ENCODE results near the gene TENT4A.
A peak's percentile ranks its signal among the peaks of the same experiment; 100 is the strongest.

Gene TENT4A

DNA sequence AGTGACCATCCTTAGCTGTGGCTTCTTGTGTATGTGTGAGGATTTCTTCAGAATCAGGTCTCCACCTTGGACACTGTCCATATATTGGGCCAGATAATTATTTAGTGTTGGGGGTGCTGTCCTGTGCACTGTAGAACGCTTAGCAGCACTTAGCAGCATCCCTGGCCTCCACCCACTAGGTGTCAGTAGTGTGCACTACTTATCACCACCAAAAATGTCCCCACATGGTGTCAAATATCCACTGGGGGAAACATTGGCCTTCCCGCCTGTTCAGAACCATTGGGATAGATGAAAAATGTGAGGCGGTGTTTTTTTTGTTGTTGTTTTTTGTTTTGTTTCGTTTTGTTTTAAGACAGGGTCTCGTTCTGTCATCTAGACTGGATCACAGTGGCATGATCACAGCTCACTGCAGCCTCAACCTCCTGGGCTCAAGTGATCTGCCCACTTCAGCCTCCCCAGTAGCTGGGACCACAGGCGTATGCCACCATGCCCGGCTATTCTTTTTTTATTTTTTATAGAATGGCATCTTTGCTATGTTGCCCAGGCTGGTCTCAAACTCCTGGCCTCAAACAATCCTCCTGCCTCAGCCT is 67.7 kb downstream of the TENT4A start:
- peak in 1 of 2 donors; percentile 55 for DNase-seq

DNA sequence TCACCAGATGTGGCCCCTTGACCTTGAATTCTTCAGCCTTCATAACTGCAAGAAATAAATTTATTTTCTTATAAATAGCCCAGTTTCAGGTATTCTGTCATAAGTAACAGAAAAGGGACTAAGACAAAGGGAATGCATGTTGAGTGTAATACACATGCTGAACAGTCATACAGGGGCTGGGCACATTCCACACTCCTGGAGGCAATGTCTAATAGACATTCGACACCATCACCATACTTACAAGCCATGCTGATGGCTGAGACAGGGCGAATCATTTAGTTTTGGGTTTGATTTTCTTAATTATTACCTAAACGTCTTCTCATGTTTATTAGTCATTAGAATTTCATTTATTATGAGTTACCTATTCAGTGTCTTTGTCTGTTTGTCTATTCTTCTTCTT is 68.5 kb downstream of the TENT4A start:
- DNase-seq, result no peak

DNA sequence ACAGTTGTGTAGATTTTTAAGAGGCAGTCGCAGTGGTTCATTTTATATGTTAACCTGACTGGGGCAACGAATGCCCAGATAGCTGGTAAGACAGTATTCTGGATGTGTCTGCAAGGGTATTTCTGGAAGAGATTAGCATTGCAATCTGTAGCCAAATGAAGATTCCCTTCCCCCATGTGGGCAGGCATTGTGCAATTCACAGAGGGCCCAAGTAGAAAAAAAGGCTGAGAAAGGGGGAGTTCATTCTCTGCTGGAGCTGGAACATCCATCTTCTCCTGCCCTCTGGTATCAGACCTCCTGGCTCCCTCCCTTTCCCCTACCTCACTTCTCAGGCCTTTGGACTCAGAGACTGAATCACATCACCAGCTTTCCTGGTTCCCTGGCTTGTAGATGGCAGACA is 70.6 kb downstream of the TENT4A start:
- peak in 1 of 2 donors; percentile 28 for DNase-seq

DNA sequence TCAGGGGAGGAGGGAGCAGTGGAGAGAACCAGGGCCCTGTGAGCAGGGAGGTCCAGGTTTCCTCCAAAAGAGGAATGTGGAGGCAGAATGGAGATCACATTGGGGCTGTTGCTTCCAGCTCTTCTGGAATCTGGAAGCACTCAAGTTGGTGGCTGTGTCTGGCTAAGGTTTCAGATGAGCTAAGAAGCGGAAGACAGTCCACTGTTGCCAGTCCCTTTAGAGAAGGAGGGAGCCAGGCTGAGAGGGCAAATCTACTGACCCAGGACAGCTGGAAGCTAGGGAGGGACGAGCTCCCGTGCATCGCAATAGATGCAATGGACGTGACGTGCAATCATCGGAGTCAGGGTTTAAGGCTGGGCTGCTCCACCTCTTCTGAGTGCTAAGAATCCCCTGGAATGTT is 71.2 kb downstream of the TENT4A start:
- no peak for DNase-seq

DNA sequence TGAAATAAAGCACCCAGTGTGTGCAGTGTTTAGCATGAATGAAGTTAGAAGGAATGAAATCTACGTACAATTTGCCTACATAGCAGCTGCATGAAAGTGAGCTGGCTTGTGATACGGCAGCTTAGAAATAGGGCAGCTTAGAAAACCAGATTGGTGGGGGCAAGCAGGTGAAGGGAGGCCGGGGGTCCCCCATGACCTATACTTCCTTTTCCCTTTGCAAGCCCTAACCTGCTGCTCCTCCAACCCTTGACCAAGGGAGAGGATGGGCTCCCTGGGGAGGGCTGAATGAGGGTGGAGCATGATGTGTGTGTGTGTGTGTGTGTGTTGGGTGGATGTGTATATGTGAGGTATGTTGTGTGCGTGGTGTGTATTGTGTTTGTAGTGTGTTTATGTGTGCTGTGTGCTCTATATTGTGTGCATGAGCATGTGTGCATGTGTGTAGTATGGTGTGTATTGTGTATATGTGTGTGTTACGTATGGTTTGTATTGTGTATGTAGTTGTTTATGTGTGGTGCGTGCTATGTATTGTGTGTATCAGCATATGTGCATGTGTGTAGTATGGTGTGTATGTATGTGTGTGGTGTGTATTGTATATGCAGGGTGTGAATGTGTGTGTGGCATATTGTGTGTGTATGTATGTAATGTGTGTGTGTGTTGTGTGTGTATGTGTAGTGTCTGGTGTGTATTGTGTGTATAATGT is 72.1 kb downstream of the TENT4A start:
- DNase-seq, result no peak

DNA sequence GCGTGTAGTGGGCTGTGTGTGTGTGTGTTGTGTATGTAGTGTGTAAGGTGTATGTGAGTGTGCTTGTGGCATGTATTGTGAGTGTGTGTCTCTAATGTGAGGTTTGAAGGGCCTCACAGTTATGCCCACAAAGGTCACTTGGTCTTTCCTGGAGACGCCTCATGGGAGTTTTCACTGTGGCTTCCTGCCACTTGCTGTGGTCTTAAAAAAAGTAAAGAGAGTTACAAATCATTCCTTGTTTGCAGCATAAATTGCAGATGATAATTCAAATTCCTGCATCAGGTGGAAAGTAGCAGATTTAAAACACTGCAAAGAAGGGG is 72.6 kb downstream of the TENT4A start:
- DNase-seq, result no peak

DNA sequence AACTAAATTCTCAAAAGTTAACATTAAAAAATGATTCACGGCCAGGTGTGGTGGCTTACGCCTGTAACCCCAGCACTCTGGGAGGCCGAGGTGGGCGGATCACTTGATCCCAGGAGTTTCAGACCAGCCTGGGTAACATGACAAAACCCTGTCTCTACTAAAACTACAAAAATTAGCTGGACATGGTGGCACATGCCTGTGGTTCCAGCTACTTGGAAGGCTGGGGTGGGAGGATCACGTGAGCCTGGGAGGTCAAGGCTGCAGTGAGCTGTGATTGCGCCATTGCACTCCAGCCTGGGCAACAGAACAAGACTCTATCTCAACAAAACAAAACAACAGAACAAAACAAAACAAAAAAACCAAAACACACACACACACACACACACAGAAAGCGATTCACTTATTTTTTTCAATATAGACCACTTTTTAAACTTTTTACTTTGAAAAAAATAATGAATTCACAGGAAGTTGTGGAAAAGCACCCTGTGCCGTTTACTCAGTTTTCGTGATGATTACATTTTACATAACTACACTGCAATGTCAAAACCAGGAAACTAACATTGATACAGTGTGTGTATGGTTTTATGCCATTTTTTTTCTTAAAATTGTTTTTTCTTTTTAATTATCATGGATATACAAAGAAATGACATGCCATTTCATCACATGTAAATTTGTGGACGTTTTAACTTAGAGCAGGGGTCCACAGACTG is 73.7 kb downstream of the TENT4A start:
- peak; percentile 33 to 36 for DNase-seq

DNA sequence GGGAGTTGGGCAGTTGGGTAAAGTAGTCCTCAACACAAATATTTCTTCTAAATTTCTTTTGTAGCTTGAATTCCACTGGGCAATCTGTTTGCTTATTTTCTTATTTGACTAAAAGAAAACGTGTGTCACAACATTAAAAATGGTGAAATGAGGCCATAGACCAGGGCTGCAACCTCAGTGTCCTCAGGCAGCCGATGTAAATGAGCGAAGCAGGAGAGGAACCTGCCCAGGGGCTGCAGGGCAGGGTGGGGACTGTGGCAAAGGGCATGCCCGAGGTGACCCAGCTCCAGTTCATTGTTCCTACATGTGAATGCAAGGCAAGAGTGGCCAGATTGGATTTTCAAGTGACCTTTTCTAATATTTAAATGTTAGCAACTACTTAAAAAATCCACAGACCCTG is 74.7 kb downstream of the TENT4A start:
- no peak for DNase-seq

DNA sequence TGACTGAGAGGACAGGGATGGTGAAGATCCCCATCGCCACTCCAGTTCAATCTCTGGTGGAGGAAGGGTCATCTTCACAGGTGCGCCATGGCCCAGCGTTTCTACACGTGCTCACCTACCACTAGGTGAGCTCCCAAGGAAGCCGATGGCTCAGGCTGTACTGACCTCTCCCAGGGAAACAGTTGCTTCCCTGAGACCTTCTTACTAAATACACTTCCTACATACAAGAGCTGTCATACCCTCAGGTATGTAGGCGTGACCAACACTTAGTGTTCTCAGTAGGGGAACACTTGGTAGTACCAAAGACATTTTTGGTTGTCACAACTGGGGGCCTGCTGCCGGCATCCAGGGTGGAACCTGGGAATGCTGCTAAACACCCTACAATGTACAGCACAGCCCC is 75.2 kb downstream of the TENT4A start:
- no peak for DNase-seq

DNA sequence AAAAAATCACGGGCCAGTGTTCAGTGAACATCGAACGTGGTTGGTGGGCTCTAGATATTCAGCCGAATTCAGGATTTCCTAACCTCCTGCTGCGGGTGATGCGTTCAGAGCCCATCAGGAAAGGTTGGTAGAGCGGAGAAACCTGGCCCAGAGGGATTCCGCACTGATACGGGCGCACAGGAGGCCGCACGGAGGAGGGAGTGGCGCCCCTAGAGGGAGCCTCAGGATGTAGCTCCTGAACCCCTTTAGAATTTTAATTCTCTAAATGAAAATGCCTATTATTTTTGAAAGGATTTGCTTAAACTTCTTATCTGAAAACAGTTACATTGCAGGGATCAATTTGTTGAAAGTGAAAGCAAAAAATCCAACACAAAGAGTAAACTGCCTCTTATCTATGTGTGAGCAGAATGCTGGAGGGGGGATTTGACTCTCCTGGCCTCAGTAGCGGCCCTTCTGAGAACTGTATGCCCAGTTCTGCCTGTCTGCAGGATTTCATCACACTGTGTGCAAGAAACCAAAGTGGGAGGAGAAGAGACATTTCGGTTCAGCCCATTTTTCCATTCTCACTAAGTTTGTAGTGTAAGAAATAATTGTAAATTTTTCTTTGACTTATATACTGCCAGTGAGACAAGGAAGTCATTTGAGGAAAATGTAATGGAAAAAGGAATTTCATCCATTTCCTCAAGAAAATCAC is 75.9 kb downstream of the TENT4A start:
- DNase-seq, result peak; percentile 29 to 37

DNA sequence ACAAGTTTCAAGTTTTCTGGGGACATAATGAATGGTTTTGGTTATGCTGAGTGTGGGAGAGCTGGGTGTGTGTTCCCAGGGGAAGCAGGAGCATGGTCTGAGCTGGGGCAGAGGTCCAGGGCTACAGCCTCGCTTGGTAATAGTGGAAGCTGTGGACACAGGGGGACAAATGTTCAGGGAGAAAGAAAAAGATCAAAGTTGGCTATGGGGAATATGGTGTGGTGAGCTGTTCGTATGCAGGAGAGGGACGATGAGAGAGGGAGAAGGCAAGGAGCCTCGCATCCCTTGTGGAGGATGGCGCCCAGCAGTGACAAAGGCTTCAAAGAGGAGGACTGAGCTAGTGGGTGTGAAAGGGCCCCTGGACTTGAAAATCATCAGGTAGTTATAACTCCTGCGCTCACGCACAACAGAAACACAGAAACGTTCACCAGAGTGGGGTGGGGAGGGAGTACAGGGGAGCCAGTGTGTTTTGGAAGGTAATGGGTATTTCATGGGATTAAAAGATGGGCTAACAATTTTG is 77.2 kb downstream of the TENT4A start:
- DNase-seq, result no peak

DNA sequence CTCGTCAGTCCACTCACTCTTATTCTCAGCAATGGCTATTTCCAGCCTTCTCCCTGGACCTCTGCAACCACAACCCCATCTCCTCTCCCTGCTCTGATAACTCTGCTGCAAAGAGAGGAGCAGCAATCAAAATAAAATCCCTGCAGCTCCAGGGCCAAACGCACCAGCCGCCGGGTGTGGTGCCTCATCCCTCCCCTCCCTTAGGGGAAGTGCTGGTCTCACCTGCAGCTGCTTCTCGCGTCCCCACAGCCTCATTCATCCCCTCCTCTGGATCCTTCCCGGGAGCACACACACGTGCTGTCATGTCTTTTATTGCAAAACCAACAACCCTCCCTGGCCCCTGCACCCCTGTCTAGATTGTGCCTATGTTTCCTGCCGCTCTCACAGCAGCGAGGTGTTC is 77.8 kb downstream of the TENT4A start:
- no peak for DNase-seq

DNA sequence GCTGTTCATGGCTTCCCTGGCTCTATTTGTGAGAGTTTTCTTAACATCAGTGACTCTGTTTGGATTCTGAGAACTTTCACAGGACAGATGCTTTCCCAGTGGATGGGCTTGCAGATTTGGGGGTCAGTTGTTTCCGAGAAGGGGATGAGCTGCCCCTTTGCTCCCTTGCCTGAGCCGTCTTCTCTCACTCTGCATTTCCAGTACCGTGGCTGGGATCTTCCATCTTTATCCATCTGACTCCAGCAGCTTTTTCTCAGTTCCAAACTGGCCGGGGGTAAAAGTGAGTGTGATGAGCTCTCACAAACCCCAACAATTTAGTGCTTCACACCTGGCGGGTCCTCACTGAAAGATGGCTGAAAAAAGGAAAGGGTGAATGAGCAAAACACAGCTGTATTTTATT is 79.1 kb downstream of the TENT4A start:
- no peak for DNase-seq

DNA sequence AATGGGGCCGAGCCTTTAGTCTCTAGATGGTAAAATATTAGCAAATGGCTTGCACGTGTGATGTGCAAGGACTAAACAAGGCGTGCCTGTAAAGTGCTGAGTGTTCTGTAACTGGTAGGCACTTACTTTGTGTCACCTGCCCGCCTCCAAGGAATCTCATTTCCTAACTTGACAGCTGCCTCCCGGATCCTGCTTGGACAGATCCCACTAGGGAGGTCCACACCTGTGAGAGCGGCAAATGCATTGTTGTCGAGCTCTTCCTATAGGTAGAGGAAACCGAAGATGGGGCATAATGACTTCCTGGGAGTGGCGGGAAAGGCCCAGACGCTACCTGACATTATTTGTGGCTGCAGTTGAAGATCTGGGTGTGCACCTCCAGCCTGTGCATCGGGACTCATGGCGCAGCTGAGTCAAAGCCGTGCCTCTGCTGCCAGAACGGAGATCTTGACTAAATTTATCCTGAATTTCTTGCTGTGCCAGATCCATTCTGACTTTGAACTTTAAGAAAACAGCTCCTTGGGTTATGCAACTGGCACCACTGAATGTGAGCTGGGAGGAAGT is 79.8 kb downstream of the TENT4A start:
- DNase-seq, result no peak

DNA sequence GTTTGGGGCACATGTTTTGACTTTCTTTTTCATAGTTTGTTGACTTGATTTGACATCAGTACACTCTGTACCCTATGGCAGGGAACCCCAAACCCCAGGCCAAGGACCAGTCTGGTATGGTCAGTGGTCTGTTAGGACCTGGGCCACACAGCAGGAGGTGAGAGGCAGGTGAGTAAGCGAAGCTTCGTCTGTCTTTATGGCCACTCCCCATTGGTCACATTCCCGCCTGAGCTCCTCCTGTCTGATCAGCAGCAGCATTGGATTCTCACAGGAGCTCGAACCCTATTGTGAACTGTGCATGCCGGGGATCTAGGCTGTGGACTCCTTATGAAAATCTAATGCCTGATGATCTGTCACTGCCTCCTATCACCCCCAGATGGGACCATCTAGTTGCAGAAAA is 88.0 kb downstream of the TENT4A start:
- DNase-seq, result no peak

DNA sequence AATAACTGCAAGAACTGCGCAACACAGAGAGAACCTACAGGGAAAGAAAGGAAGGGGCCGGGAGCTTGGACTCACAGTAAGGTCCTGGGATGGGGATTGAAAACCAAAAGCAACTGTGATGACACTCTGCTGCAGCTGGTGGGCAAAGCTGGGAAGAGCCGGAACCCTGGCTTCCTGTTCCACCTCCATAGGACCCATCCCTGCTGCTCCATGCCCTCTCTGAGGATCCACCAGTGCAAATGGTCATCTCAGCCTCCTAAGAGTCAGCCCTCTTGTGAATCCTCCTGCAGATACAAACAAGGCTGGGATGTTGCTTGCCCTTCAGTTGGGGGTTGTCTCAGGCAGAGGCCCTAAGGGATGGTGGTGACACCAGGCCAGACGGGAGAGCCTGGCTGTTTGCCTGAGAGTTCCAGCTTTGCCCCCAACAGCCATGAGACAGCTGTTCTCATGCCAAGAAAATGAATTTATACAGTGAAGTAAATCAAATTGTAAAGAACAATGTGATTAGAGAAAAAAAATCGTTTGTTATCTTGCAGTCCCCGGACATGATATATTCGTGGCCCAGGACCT is 90.8 kb downstream of the TENT4A start:
- DNase-seq, result no peak

DNA sequence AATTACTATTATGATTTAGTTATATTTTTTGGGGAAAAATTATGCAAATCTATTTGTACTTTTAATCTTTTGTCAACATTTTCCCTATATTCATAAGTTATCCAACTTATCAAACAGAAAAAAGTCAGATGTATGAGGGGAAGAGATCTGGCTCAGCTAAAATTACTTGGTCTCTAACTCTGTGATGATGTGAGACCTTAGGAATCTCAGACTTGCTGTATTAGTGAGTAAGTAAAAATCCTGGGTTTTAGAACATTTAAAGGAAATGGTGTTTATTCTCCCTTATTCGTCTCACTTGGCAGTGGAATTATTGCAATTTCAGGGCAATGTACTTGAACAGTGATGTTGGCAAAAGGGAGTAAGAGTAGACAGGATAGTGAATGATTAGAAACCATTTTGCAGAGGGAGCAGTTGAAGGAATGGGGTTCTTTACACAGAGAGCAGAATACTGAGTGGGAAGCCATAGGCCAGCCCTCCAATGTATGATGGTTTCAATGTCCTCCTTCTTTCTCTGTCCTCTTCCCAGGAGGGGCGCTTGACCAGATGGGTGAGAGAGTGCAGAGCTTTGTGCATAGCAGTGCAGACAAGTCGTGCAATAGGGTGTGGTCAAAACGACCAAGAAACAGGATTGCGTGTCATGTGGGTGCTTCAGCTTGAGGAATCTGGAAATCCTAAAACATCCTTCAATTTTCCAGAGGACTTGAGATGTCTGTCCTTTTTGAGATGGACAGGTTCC is 91.7 kb downstream of the TENT4A start:
- no peak for DNase-seq

DNA sequence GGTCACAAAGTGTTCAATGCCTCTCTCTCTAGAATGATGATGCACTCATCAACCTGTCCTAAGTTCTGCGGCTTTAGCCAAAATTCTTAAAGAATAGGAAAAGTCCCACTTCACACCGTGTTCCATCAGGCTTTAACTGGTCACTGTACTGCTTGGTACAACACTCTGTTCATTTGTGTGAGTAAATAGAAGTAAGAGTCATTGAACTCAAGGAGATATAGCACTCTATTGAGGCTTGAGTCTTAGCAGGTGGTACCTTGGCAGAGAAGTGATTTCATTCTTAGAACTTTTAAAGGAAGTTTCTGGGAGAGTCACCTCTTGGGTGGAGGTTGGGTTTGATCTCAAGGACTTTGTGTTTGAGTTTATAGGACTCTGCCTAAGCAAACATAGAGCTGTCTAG is 92.6 kb downstream of the TENT4A start:
- no peak for DNase-seq
